HPDE6-E6E7 (cell line): Measurements from ENCODE around the gene TPSD1.
"Not testable (repeated sequence)": the region's sequence is repeated elsewhere in the genome, so short reads cannot be mapped to it uniquely, and the experiment has no call there.

Experiments used
- DNase-seq: peaks from one replicate; pipeline ENCODE4 v3.0.0; 2011; ENCODE audit warnings: missing footprints; ENCODE audit errors: extremely low spot score

TPSD1 gene

DNA sequence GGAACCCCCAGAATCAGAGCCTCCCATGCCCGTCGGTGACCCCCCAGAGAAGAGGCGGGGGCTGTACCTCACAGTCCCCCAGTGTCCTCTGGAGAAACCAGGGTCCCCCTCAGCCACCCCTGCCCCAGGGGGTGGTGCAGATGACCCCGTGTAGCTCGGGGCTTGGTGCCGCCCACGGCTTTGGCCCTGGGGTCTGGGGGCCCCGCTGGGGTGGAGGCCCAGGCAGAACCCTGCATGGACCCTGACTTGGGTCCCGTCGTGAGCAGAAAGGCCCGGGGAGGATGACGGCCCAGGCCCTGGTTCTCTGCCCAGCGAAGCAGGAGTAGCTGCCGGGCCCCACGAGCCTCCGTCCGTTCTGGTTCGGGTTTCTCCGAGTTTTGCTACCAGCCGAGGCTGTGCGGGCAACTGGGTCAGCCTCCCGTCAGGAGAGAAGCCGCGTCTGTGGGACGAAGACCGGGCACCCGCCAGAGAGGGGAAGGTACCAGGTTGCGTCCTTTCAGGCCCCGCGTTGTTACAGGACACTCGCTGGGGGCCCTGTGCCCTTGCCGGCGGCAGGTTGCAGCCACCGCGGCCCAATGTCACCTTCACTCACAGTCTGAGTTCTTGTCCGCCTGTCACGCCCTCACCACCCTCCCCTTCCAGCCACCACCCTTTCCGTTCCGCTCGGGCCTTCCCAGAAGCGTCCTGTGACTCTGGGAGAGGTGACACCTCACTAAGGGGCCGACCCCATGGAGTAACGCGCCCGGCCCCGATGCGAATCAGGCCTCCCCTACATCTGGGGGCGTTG lies 34.8 kb upstream of the TPSD1 start:
- no peak for DNase-seq

DNA sequence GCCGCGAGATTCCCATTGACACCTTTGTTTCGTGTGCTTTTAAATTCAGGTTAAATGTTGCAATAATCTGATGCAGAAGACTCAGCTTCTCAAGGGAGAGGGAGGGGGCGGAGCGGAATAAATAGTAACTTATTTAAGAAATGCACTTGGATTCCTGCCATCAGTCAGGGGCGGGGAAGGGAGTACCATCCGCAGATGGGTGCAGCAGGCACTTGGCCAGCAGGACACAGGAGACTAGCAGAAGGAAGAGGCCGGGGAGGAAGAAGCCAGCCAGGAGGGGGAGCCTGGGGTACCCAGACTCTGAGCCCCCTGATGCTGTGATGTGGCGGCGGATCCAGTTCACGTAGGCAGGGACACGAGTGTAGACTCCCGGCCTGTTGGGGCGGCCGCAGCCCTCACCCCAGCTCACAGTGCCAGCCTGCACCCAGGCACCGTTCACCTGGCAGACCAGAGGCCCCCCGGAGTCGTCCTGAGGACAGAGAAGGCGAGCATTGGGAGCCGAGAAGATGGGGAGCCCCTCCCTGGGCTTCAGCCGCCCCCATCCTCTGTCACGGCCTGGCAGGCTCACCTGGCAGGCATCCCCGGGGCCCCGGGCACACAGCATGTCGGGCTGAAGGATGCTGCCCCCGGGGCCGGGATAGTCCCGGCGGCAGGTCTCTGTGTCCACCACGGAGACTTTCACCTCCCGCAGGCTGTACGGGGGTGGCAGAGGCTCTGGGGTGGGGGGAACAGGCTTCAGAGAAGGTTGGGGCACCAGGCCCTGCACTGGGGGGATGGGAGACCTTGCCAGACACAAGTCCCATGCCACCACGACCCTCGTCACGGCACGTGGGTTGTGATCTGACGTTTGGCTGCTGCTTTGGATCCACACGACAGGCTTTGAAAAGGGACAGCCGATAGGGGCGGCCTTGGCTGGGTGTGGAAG lies 34.0 kb upstream of the TPSD1 start:
- DNase-seq, result no peak

DNA sequence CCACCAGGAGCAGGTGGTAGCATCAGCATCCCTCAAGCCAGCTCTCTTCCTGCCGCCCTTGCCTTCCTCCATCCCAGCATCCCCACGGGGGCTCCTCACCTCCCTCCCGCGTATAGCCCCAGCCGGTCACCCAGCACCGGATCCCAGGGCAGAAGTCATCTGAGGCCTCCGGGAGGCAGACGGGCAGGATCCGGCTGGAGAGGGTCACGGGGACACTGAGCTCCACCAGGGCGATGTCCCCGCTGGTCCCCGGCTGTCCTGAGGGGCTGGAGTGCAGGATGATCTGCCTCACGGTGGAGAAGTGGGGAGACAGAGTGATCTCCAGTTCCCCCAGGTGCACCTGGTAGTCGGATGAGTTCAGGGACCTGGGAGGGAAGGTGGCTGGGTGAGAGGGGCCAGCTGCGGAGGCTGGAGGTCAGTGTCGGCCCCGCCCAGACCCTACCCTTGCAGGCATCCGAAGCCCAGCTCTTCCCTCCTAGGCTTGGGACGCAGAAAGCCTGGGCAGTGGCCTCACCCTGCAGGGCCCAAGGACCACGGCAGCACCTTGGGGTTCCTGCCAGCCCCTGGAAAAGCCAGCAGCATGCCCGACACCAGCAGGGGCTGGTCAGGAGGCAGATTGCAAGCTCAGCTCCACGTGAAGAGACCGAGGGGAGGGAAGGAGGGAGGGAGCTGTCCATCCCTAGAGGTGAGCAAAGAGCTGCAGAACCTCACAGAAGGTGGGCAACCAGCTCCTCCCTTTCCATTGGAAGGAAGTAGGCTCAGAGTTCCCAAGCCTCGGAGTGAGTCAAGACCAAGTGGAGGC lies 33.1 kb upstream of the TPSD1 start:
- no peak for DNase-seq

DNA sequence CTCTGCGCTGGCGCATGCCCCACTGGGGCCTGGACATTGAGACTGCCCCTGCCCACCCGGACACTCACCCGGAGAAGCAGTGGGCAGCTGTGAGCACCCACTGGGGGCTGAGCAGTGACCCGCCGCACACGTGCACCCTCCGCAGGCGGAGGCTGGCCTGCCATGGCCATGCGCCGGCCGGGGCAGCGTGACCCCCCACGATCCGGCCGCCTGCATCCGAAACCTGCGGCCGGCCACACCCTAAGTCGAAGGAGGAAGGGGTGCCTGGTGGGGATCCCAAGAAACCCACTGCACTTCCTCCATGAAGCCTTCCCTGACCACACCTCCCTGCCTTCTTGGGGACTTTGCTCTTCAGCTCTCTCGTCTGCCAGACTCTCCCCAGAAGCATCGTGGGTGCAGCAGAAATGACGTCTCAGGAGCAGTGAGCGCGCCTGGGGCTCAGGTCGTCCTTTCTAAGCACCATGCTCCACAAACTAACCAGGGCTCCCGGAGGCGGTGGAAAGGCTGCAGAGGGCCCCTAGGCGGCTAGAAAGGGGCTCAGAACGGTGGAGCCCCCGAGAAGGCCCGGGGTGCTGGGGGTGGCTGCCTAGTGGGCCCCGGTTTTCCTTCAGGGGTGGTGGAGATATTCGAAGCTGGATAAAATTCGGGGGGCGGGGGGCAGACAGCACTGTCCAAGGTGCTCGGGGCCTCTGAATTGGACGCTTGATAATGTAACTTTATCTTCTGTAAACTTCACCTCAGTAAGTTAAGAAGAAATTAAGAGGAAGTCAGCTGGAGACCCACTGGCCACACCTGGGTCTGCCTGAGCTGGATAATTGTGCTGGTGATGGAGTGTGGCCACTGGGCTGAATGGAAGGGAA lies 32.3 kb upstream of the TPSD1 start:
- no peak for DNase-seq

DNA sequence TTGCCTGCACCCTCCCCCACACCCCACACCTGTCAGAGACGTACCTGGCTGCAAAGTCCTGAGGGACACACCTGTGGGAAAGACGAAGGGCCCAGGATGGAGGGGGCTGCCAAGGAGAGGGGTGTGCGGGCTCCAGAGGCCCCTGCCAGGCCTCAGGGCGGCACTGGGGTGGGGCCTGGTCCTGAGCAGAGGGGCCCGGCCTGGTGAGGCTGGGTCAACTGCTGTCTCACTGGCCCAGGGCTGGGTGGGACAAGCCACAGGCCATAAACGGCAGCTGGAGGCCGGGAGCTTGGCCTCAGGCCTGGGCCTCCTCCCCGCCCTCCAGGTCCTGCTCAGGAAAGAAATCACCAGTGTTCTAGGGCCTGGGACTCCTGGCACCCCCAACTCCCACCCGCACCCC lies 31.3 kb upstream of the TPSD1 start:
- no peak for DNase-seq

DNA sequence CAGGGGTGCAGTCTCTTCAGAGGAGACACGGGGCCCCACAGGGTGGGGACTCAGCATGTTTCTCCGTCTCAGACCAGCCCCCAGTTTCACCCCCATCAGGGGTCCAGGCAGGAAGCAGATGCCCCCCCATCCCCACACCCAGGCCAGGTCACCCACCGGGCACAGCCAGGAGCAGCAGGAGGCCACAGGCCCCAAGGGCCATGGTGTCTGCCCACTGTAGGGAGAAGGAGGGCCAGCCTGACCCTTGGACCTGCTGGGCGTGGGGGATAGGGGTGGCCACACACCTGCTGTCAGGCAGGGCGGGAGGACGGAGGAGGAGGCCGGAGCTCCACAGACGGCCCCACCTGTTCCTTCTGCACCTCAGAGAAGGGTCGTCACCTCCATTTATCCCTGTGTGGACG lies 30.8 kb upstream of the TPSD1 start, which contains the start of gene TPSG1:
Gene TPSG1, minus strand, starts transcription at position 218 of the 401 bp plus-strand sequence. Its CDS starts 16 bp downstream, at position 202.
- DNase-seq, result no peak

DNA sequence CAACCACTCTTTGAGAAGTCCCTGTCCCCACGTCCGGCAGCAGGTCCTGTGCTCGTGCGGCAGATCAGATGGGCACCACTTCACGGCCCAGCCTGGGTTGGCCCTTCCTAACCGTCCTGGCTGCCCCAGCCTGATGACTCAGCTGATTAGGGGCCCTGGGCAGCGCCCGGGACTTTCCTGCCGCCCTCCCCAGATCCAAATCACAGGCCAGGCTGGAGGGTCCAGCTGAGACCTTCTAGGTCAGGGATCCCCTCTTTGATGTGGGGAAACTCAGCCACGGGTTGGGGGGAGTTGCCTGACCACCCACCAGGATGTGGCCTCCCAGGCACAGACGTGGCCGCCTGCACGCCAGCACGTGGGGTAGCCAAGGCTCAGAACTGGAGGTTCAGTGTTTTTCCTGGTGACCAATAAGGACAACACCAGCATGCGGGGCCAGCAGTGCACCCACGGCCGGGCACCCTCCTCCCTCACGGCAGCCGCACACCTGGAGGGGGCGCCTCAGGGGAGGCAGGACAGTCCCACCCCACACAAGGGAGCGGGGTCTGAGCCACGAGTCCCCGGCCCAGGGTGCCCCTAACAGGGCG lies 30.0 kb upstream of the TPSD1 start:
- not testable (repeated sequence) for DNase-seq

DNA sequence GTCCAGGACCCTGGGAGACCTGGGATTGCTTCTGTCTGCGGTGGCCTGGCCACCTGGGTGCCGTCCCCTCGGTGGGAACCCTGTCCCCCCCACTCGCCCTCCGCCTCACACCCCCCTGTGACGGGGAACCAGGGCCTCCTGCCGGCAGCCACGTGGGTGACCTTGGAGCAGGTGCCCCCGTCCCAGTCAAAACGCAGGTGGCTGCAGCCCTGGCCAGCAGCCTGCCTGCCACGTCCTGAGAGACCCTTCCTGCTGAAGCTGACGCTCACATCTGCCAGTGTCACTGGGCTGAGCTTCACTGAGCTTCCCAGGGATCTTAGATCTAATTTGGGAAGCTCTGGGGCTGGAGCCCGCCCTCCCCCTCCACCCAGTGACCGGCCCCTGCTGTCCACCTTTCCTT lies 29.2 kb upstream of the TPSD1 start:
- not testable (repeated sequence) for DNase-seq

DNA sequence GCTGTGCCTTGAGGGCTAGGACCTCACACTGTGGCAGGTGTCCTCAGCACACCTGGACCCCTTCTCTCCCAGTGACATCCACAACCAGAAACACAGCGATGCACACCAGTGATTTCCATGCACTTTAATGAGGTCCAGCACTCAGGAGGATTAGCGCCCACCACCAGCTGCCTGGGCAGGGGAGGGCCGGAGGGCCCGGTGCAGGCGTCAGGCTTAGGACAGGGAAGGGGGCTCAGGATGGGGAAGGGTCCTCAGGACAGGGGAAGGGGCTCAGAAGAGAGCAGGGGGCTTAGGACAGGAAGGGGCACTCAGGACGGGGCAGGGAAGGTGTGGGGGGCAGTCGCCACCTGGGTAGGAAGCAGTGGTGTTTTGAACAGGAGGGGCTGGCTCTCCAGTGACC lies 27.6 kb upstream of the TPSD1 start:
- not testable (repeated sequence) for DNase-seq

DNA sequence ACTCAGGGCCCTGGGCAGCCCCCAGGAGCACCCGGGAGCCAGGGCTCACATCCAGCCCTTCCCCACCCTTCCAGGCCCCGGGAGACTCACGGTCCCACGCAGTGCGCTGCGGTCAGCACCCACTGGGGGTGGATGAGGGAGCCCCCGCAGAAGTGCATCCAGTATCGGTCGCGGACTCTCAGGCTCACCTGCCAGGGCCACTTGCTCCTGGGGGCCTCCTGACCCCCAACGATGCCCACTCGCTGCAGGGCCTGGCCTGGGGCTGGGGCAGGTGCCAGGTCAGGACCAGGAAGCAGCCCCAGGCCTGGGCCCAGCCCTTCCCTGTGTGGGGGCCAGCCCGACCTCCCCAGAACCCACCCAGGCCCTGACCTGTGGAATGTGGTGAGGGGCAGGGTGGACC lies 26.4 kb upstream of the TPSD1 start:
- DNase-seq, result not testable (repeated sequence)

DNA sequence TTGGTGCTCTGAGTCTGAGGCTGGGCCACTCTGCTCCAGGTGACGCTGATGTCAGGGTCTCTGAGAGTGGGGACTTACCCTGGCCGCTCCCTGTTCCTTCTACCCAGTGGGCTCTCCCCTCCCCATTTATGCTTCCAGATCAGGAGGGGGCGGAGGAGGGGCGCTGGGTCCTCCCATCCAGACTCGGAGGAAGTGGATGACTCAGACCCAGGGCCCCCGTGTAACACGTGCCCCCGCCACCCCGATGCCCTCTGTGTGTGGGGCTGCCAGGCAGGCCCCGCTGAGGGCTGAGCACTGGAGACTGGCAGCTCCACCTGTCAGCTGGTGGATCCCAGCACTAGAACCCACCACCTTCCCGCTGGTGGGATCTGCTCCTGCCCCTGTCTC lies 25.8 kb upstream of the TPSD1 start, which contains the start of gene TPSB2:
Gene TPSB2, minus strand, starts transcription at position 101 of the 387 bp plus-strand sequence. CDS start 233 bp downstream, outside the sequence.
- DNase-seq, result not testable (repeated sequence)

DNA sequence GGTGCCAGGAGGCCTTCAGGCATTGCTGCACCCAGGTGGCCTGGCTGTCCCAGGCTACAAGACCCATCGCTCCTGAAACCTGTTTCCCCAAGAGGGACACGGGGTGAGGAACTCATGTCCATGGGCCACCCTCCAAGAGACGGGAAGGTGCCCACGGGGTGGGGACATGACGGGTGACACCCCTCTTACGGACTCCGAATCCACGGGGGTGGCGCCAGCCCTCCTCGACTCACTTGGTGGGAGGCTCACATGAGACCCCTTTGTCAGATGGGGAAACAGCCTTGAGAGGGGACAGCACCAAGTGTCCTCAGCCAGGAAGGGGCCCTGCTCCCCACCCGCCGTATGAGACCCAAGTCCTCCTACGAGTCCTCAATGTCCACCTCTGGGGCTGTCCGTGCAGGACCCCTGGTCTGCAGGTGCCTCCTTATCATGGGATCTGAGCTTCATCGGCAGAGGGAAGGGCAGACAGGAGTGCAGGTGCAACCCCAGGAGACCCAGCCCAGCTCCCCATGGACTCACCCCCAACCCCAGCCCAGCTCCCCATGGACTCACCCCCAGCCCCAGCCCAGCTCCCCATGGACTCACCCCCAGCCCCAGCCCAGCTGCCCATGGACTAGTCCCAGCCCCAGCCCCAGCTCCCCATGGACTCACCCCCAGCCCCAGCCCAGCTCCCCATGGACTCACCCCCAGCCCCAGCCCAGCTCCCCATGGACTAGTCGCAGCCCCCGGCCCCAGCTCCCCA lies 25.2 kb upstream of the TPSD1 start:
- not testable (repeated sequence) for DNase-seq

DNA sequence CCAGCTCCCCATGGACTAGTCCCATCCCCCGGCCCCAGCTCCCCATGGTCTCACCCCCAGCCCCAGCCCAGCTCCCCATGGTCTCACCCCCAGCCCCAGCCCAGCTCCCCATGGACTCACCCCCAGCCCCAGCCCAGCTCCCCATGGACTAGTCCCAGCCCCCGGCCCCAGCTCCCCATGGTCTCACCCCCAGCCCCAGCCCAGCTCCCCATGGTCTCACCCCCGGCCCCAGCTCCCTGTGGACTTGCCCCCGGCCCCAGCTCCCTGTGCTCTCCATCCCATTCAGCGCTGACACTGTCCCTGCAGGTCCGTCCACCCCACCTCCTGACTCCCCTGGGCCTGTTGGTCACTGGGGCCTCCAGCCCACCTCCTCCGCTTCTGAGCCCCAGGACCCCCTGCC lies 24.6 kb upstream of the TPSD1 start:
- not testable (repeated sequence) for DNase-seq

DNA sequence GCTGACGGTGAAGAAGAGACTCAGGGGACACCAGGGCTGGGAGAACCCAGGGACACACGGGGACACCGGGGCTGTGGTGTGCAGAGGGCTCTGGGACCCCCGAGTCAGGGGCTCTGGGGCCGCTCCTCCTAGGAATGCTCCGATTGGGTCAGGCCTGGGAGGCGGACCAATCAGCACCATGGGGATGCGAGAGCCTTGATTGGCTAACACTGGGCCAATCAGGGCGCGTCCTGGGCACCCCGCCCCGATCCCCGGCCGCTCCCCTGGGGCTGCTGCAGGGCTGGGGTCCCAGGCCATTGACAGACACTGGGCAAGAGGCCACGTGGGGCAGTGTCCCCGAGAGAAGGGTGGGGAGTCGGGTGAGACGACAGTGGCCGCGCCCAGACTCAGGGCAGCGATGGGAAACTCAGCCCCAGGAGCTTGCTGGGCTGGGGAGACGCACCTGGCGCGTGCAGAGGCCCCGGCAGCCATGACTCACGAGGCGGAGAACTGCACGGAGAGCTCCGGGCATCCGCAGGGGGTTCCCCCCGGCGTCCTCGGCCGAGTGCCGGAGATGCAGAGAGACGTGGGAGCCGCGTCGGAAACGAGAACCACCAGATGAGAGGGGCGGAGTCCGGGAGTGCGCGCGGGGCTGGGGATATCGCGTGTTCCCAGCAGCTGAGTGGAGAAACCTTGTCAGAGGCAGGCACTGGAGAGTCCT lies 23.7 kb upstream of the TPSD1 start:
- DNase-seq, result not testable (repeated sequence)

DNA sequence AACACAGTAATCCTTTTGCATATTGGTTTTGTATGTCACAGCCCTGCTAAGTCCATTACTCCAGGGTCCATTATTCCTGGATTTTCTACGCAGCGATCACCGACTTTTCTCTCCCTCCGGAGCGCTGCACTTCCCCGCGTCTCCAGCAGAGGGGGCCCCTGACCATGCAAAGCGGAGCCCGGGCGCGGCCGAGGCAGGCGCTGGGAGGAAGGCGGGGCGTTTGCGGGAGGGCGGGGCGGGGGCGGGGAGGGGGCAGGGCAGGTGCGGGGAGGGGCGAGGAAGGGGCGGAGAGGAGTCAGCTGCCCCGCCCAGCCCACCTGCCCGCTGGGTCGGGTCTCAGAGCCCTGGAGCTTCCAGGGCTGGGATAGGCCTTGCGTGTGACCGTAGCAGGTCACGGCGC lies 19.2 kb upstream of the TPSD1 start:
- not testable (repeated sequence) for DNase-seq

DNA sequence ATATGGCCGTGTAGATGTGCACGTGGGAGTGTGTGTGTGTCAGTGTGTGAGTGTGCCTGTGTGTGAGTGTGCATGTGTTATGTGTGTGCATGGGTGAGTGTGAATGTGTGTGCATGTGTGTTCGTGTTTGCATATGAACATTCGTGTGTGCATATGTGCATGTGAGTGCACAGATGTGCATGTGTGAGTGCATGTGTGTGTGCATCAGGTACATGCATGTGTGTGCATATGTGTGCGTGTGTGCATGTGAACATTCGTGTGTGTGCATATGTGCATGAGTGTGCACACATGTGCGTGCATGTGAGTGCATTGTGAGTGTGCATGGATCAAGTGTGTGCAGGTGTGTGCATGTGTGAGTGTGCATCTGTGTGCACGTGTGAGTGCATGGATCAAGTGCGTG lies 17.9 kb upstream of the TPSD1 start:
- no peak for DNase-seq

DNA sequence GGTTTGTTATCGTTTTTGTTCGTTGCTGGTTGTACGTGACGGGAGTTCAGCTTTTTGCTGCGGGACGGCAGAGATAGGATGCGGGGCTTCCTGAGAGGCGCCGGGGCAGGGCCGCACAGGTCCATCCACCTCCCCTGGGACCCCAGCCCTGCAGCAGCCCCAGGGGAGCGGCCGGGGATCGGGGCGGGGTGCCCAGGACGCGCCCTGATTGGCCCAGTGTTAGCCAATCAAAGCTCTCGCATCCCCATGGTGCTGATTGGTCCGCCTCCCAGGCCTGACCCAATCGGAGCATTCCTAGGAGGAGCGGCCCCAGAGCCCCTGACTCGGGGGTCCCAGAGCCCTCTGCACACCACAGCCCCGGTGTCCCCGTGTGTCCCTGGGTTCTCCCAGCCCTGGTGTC lies 17.0 kb upstream of the TPSD1 start:
- DNase-seq, result not testable (repeated sequence)

DNA sequence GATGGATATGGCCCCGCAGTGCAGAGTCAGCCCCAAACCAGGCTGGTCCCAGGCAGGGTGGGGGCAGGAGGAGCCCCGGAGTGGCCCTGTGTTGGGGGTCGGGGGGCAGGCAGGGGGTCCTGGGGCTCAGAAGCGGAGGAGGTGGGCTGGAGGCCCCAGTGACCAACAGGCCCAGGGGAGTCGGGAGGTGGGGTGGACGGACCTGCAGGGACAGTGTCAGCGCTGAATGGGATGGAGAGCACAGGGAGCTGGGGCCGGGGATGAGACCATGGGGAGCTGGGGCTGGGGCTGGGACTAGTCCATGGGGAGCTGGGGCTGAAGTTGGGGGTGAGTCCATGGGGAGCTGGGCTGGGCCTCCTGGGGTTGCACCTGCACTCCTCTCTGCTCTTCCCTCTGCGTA lies 16.3 kb upstream of the TPSD1 start:
- not testable (repeated sequence) for DNase-seq

DNA sequence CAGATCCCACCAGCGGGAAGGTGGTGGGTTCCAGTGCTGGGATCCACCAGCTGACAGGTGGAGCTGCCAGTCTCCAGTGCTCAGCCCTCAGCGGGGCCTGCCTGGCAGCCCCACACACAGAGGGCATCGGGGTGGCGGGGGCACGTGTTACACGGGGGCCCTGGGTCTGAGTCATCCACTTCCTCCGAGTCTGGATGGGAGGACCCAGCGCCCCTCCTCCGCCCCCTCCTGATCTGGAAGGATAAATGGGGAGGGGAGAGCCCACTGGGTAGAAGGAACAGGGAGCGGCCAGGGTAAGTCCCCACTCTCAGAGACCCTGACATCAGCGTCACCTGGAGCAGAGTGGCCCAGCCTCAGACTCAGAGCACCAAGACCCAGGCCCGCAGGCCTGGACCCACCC lies 15.4 kb upstream of the TPSD1 start, which contains the start of gene TPSAB1:
Gene TPSAB1, plus strand, starts transcription at position 270 of the 400 bp plus-strand sequence. CDS start 234 bp downstream, outside the sequence.
- not testable (repeated sequence) for DNase-seq
